ENCODE data around the gene RETREG3. TPM values are rescaled to one million over a fixed set of nuclear protein-coding genes. Genes with fewer than 3 reads are reported as not detected.
A peak's percentile ranks its signal among the peaks of the same experiment; 100 is the strongest.

The RETREG3 gene
- total and polyA plus RNA-seq, 9 of the 15 experiments (the other 6 are each of a cell fraction or from before 2014, with no cell fraction given) = 4.1 to 39.0 (median 16.9) TPM

DNA sequence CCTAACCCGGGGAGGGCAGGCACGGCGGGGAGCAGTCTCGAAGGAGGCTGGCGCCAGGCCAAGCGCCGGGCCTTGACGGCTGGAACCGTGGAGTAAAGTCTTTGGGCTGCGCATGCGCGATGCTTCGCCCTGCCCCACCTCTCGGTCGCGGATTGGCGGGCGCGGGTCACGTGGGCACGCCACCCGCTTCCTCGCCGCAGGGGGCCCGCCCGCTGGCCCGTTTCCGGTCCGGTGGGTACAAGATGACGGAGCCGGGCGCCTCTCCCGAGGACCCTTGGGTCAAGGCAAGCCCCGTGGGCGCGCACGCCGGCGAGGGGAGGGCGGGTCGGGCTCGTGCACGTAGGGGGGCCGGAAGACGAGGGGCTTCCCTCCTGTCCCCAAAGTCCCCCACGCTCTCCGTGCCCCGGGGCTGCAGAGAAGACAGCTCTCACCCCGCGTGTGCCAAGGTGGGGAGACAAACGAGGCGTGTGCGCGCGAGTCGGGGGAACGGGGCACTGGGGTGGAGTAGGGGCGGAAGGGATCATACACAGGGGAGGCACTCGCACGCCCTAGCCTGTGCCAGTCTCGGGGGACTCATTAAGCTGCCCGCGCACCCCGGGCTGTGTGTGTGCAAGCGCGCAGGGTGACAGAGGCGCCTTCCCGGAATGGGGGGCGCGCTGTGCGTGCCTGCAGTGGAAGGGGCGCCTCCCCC lies 42.1 kb downstream of the RETREG3 start, which contains the start of gene MLX (continued):
- TF ChIP-seq ZEB2 (IDR thresholded peaks at IDR 0.05) (no peak), FOS (IDR thresholded peaks at IDR 0.05; ENCODE audit: extremely low read depth, insufficient read length) (peak; percentile 71), E2F3 (CRISPR knock-in tag; IDR thresholded peaks at IDR 0.05) (no peak), BRF1 (IDR thresholded peaks at IDR 0.05; ENCODE audit: borderline replicate concordance, extremely low read depth, insufficient read length) (no peak), NCOR1 (IDR thresholded peaks at IDR 0.05) (no peak), IRF9 (tag; IDR thresholded peaks at IDR 0.05) (no peak), MAFF (IDR thresholded peaks at IDR 0.05; ENCODE audit: low read length) (no peak), RBM25 (IDR thresholded peaks at IDR 0.05; ENCODE audit: low read depth, low read length, severe bottlenecking) (peak; percentile 99), ETV5 (CRISPR knock-in tag; IDR thresholded peaks at IDR 0.05; ENCODE audit: low read depth) (peak; percentile 75; the same call in 1 of the 2 replicates), ATF7 (IDR thresholded peaks at IDR 0.05) (0 out of 2 replicates have a peak, but pooled peaks have one; percentile 33), ZKSCAN1 (IDR thresholded peaks at IDR 0.05; ENCODE audit: low read depth, low read length) (no peak), HNRNPK (IDR thresholded peaks at IDR 0.05; ENCODE audit: low read depth, low read length, poor library complexity, severe bottlenecking) (peak; percentile 50), NONO (IDR thresholded peaks at IDR 0.05; ENCODE audit: low read depth in 2 of 2, low read length in 1 of 2) (no peak), TCF7 (IDR thresholded peaks at IDR 0.05; ENCODE audit: borderline replicate concordance) (no peak), ZNF324 (CRISPR knock-in tag; IDR thresholded peaks at IDR 0.05) (no peak), POLR2G (IDR thresholded peaks at IDR 0.05; ENCODE audit: low read depth, low read length) (peak; percentile 90), POLR2H (tag; IDR thresholded peaks at IDR 0.05; ENCODE audit: low read depth) (no peak), FIP1L1 (IDR thresholded peaks at IDR 0.05; ENCODE audit: low read depth, low read length, poor library complexity, severe bottlenecking) (peak; percentile 88), SREBF1 (IDR thresholded peaks at IDR 0.05; ENCODE audit: borderline replicate concordance, low read depth, low read length) (peak; percentile 33; the same call in 1 of the 2 replicates), ZNF76 (CRISPR knock-in tag; IDR thresholded peaks at IDR 0.05; ENCODE audit: borderline replicate concordance) (0 out of 2 replicates have a peak, but pooled peaks have one; percentile 31), MBD1 (CRISPR knock-in tag; IDR thresholded peaks at IDR 0.05) (no peak), ZNF444 (CRISPR knock-in tag; IDR thresholded peaks at IDR 0.05) (no peak), ILF3 (IDR thresholded peaks at IDR 0.05; ENCODE audit: borderline replicate concordance) (no peak), SREBF2 (CRISPR knock-in tag; IDR thresholded peaks at IDR 0.05) (no peak; the same call in 1 of the 2 replicates), EP400 (IDR thresholded peaks at IDR 0.05) (peak; percentile 71), SIN3A (IDR thresholded peaks at IDR 0.05; ENCODE audit: borderline replicate concordance in 2 of 2, control insufficient read depth in 1 of 2, low read depth in 2 of 2, low read length in 2 of 2) (peak in 1 of 2 experiments; percentile 66; a peak in 3 of 4 replicates)
- TF ChIP-seq, protein P1, sequence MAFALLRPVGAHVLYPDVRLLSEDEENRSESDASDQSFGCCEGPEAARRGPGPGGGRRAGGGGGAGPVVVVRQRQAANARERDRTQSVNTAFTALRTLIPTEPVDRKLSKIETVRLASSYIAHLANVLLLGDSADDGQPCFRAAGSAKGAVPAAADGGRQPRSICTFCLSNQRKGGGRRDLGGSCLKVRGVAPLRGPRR (CRISPR knock-in tag; IDR thresholded peaks at IDR 0.05) = no peak
